Keratinocyte (primary cell): ENCODE data around the gene ABCA4. TPM values are rescaled to one million over a fixed set of nuclear protein-coding genes. Genes with fewer than 3 reads are reported as not detected.

Experiments used
- DNase-seq: peaks from one replicate; pipeline ENCODE4 v3.0.0-alpha.2; 2011; ENCODE audit warnings: low read depth, missing footprints, low spot score
- FAIRE-seq: peaks from 2 replicates; lab custom pipeline; 2011; peaks lifted over from hg19 to GRCh38; lab: Jason Lieb, UNC
- H2AFZ ChIP-seq: 2 replicates; pipeline ENCODE4 v1.6.0; 2012; ENCODE audit warnings: low read length, control low read depth, inconsistent platforms; ENCODE audit not compliant: control insufficient read depth
- H3K27ac ChIP-seq: 2 replicates; pipeline ENCODE4 v1.5.1; 2011; ENCODE audit warnings: low read length; ENCODE audit not compliant: control insufficient read depth, insufficient read depth
- H3K27me3 ChIP-seq: 3 replicates; pipeline ENCODE4 v1.6.0; 2011; ENCODE audit warnings: low read length; ENCODE audit not compliant: control insufficient read depth, insufficient read depth; ENCODE audit errors: extremely low read depth
- H3K36me3 ChIP-seq, 2 experiments: 2 replicates in 1 of 2; 3 replicates in 1 of 2; pipeline ENCODE4 v1.5.1; 2011; ENCODE audit warnings: low read length in 2 of 2, mild to moderate bottlenecking in 1 of 2; ENCODE audit not compliant: control insufficient read depth in 2 of 2, insufficient read depth in 2 of 2; ENCODE audit errors: extremely low read depth in 1 of 2
- H3K4me1 ChIP-seq: 3 replicates; pipeline ENCODE4 v1.5.1; 2011; ENCODE audit warnings: low read length; ENCODE audit not compliant: control insufficient read depth, insufficient read depth; ENCODE audit errors: extremely low read depth
- H3K4me2 ChIP-seq: 3 replicates; pipeline ENCODE4 v1.6.0; 2011; ENCODE audit warnings: low read depth, low read length; ENCODE audit not compliant: control insufficient read depth, insufficient read depth; ENCODE audit errors: extremely low read depth
- H3K4me3 ChIP-seq, 3 experiments: fragments of 200-600 bp in 1 of 3; sonication (generic) in 1 of 3; 2 replicates in 2 of 3; 3 replicates in 1 of 3; pipeline ENCODE4 v1.5.1; 2011 to 2016; ENCODE audit warnings: low read length in 3 of 3, mild to moderate bottlenecking in 3 of 3, control low read depth in 2 of 3, inconsistent platforms in 1 of 3, low read depth in 1 of 3, mixed read lengths in 1 of 3, mixed run types in 1 of 3, moderate library complexity in 1 of 3; ENCODE audit not compliant: control insufficient read depth in 2 of 3, insufficient read depth in 2 of 3; ENCODE audit errors: extremely low read depth in 1 of 3
- H3K79me2 ChIP-seq: 2 replicates; pipeline ENCODE4 v1.6.0; 2012; ENCODE audit warnings: low read length; ENCODE audit not compliant: control insufficient read depth, insufficient read depth
- H3K9ac ChIP-seq: 3 replicates; pipeline ENCODE4 v1.6.0; 2011; ENCODE audit warnings: low read length; ENCODE audit not compliant: control insufficient read depth, insufficient read depth; ENCODE audit errors: extremely low read depth
- H3K9me1 ChIP-seq: 3 replicates; pipeline ENCODE4 v1.6.0; 2011; ENCODE audit warnings: low read length; ENCODE audit not compliant: control insufficient read depth, insufficient read depth; ENCODE audit errors: extremely low read depth
- H3K9me3 ChIP-seq: 2 replicates; pipeline ENCODE4 v1.5.1; 2012; ENCODE audit warnings: low read depth, low read length; ENCODE audit not compliant: control insufficient read depth
- H4K20me1 ChIP-seq: 3 replicates; pipeline ENCODE4 v1.6.0; 2011; ENCODE audit warnings: low read length; ENCODE audit not compliant: control insufficient read depth, insufficient read depth; ENCODE audit errors: extremely low read depth
- EZH2 ChIP-seq: IDR thresholded peaks from one replicate; pipeline ENCODE4 v1.6.1; 2012; ENCODE audit warnings: inconsistent platforms, mild to moderate bottlenecking, low read length, moderate library complexity
- dilution Hi-C: fragments of 300-500 bp; cut with MboI; formaldehyde crosslinking; loops from one replicate; pipeline ENCODE4 v1.7.0; 2020; ENCODE audit warnings: low sequenced_read_pairs; ENCODE audit not compliant: extremely low pct_ligation_motif_present
- polyA plus RNA-seq, 5 experiments: library from polyadenylated mRNA; depleted of rRNA in 3 of 5; stranded (reverse) in 3 of 5; stranded (forward) in 1 of 5; unstranded in 1 of 5; fragments of >200 nt; gene quantifications; 1 replicate in 1 of 5; 2 replicates in 3 of 5; 3 replicates in 1 of 5; pipeline versions ENCODE4 v1.2.1 to v1.2.3, GENCODE V29; 2011 to 2012; ENCODE audit warnings: missing spikeins in 2 of 5, low read depth in 1 of 5, low replicate concordance in 1 of 5
- TF ChIP-seq, protein P1 (sequence below), 3 experiments: IDR thresholded peaks in 1 of 3; conservative IDR thresholded peaks in 1 of 3; optimal IDR thresholded peaks in 1 of 3; 2 replicates in 2 of 3; 3 replicates in 1 of 3; pipeline versions ENCODE3 to v1.5.1; 2011; ENCODE audit warnings: low read length in 3 of 3, mild to moderate bottlenecking in 3 of 3, moderate library complexity in 2 of 3, control low read depth in 1 of 3, inconsistent platforms in 1 of 3; ENCODE audit not compliant: insufficient read depth in 2 of 3; ENCODE audit errors: extremely low read depth in 1 of 3

Gene ABCA4
- polyA plus RNA-seq, 1 donor (not counting 4 experiments of a cell fraction or from before 2014, with no cell fraction given), result 0.04 TPM

DNA sequence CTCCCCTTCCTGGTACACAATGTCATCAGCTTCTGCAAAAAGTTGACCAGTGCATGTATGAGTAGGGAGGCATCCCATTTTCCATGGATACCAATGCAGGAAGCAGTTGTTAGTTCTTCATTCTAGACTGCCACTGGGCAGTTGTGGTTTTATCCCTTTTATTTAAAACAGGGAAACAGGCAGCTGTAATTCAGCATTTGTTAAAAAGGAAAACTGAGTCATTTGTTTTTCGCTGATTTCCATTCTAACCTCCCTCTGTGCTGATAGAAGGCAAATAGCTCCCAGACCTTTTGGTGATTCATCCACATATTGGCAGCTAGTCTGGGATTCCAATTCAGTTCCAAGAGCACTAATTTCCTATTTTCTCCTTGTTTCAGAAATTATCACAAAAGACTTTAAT, 21.1 kb upstream of the ABCA4 start:
- Histone ChIP-seq H3K27ac (no peak overlapping the region), H2AFZ (no peak overlapping the region), H3K9me3 (no peaks in the 10 kb centered on the region), H3K4me1 (no peaks in the 10 kb centered on the region), H3K9ac (no peak overlapping the region), H3K27me3 (no peaks in the 10 kb centered on the region), H3K36me3 (no peaks in the 10 kb centered on the region), H3K4me3 (no peak overlapping the region), H3K9me1 (no peaks in the 10 kb centered on the region), H3K4me2 (no peak overlapping the region), H3K79me2 (no peaks in the 10 kb centered on the region), H4K20me1 (no peaks in the 10 kb centered on the region)
- TF ChIP-seq, protein P1, sequence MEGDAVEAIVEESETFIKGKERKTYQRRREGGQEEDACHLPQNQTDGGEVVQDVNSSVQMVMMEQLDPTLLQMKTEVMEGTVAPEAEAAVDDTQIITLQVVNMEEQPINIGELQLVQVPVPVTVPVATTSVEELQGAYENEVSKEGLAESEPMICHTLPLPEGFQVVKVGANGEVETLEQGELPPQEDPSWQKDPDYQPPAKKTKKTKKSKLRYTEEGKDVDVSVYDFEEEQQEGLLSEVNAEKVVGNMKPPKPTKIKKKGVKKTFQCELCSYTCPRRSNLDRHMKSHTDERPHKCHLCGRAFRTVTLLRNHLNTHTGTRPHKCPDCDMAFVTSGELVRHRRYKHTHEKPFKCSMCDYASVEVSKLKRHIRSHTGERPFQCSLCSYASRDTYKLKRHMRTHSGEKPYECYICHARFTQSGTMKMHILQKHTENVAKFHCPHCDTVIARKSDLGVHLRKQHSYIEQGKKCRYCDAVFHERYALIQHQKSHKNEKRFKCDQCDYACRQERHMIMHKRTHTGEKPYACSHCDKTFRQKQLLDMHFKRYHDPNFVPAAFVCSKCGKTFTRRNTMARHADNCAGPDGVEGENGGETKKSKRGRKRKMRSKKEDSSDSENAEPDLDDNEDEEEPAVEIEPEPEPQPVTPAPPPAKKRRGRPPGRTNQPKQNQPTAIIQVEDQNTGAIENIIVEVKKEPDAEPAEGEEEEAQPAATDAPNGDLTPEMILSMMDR (optimal IDR thresholded peaks at IDR 0.05 in 1 of 3, IDR thresholded peaks at IDR 0.05 in 1 of 3, conservative IDR thresholded peaks at IDR 0.05 in 1 of 3; ENCODE audit: extremely low read depth in 1 of 3, insufficient read depth in 2 of 3, low read length in 3 of 3), result no peak
- TF ChIP-seq EZH2, result no peak
- DNase-seq, result no peak
- dilution Hi-C loops, result no loop called here
- peak; percentile 39 for FAIRE-seq

- no peak overlapping the region for H3K4me2 ChIP-seq
- no peak for FAIRE-seq
Measured at GRCh38 chr1:94132111-94132510, 11.2 kb upstream of the ABCA4 start.

More at GRCh38 chr1:94132111-94132510, 11.2 kb upstream of the ABCA4 start:
- Histone ChIP-seq H3K79me2 (no peaks in the 10 kb centered on the region), H3K27ac (no peak overlapping the region), H3K4me3 (no peak overlapping the region), H3K36me3 (no peaks in the 10 kb centered on the region), H2AFZ (no peak overlapping the region), H3K9me3 (no peaks in the 10 kb centered on the region), H3K9me1 (no peaks in the 10 kb centered on the region), H3K9ac (no peak overlapping the region), H3K4me1 (peaks cover 4% of the 10 kb centered on the region), H3K27me3 (no peaks in the 10 kb centered on the region), H4K20me1 (no peaks in the 10 kb centered on the region)
- TF ChIP-seq EZH2, result no peak
- TF ChIP-seq, protein P1 (optimal IDR thresholded peaks at IDR 0.05 in 1 of 3, IDR thresholded peaks at IDR 0.05 in 1 of 3, conservative IDR thresholded peaks at IDR 0.05 in 1 of 3; ENCODE audit: extremely low read depth in 1 of 3, insufficient read depth in 2 of 3, low read length in 3 of 3), result no peak
- no peak for DNase-seq
- dilution Hi-C loops, result no loop called here
